GM12865 (cell line): ENCODE measurements around the gene ATP2A3.

Experiments
- DNase-seq: peaks from one replicate; pipeline ENCODE4 v3.0.0; 2010; ENCODE audit warnings: low read depth
- H3K4me3 ChIP-seq: 2 replicates; pipeline ENCODE4 v1.5.1; 2011; ENCODE audit warnings: mild to moderate bottlenecking, low read depth, low read length, control low read depth
- CTCF ChIP-seq: IDR thresholded peaks from 2 replicates; pipeline ENCODE4 v1.5.1; 2011; ENCODE audit warnings: low read length, control low read depth, low read depth, inconsistent platforms; ENCODE audit not compliant: insufficient read depth; ENCODE audit errors: missing control alignments

The ATP2A3 gene

GRCh38 chr17:3885970-3886369 lies 78.3 kb downstream of the ATP2A3 start:
- DNase-seq, result no peak
- no peak overlapping the region for H3K4me3 ChIP-seq
- no peak for TF ChIP-seq CTCF

GRCh38 chr17:3885271-3885670 lies 79.0 kb downstream of the ATP2A3 start:
- no peak for TF ChIP-seq CTCF
- DNase-seq, result no peak
- no peak overlapping the region for H3K4me3 ChIP-seq

- no peak for TF ChIP-seq CTCF
- DNase-seq, result no peak
- H3K4me3 ChIP-seq, result no peak overlapping the region
Observed at GRCh38 chr17:3884188-3884587, 80.0 kb downstream of the ATP2A3 start.

GRCh38 chr17:3882276-3882675 lies 82.0 kb downstream of the ATP2A3 start:
- TF ChIP-seq CTCF, result no peak
- no peak for DNase-seq
- H3K4me3 ChIP-seq, result no peak overlapping the region

- TF ChIP-seq CTCF, result no peak
- no peak for DNase-seq
Observed at GRCh38 chr17:3880983-3881382, 83.3 kb downstream of the ATP2A3 start.

GRCh38 chr17:3879591-3880417 lies 84.4 kb downstream of the ATP2A3 start:
- H3K4me3 ChIP-seq, result no peak overlapping the region
- no peak for TF ChIP-seq CTCF
- no peak for DNase-seq

More at GRCh38 chr17:3880983-3881382, 83.3 kb downstream of the ATP2A3 start:
- no peak overlapping the region for H3K4me3 ChIP-seq

- DNase-seq, result no peak
- no peak overlapping the region for H3K4me3 ChIP-seq
- TF ChIP-seq CTCF, result no peak
Observed at GRCh38 chr17:3879186-3879585, 85.1 kb downstream of the ATP2A3 start.
